ENCODE data around the gene LRRC32.

GRCh38 chr11:76658231-76658630 lies 12.3 kb downstream of the LRRC32 start:
- no peak for TF ChIP-seq CTCF (conservative IDR thresholded peaks at IDR 0.05; ENCODE audit: low read depth, low read length)
- no peak for TF ChIP-seq FOS (IDR thresholded peaks at IDR 0.05; ENCODE audit: low read depth, low read length)
- TF ChIP-seq RFX5 (IDR thresholded peaks at IDR 0.05; ENCODE audit: low read depth, low read length), result no peak
- TF ChIP-seq NFE2L2 (IDR thresholded peaks at IDR 0.05; ENCODE audit: low read depth, low read length), result no peak
- no peak for TF ChIP-seq ELK1 (IDR thresholded peaks at IDR 0.05; ENCODE audit: borderline replicate concordance, low read depth, low read length)
- no peak for TF ChIP-seq POLR2A (IDR thresholded peaks at IDR 0.05; ENCODE audit: low read depth, low read length)
- TF ChIP-seq RAD21 (IDR thresholded peaks at IDR 0.05; ENCODE audit: low read length), result no peak
- TF ChIP-seq, protein P1, sequence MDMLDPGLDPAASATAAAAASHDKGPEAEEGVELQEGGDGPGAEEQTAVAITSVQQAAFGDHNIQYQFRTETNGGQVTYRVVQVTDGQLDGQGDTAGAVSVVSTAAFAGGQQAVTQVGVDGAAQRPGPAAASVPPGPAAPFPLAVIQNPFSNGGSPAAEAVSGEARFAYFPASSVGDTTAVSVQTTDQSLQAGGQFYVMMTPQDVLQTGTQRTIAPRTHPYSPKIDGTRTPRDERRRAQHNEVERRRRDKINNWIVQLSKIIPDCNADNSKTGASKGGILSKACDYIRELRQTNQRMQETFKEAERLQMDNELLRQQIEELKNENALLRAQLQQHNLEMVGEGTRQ (IDR thresholded peaks at IDR 0.05; ENCODE audit: low read depth, low read length), result no peak
- no peak for TF ChIP-seq MAZ (IDR thresholded peaks at IDR 0.05; ENCODE audit: borderline replicate concordance, low read depth, low read length)
- TF ChIP-seq MXI1 (IDR thresholded peaks at IDR 0.05; ENCODE audit: borderline replicate concordance, low read depth, low read length), result no peak

Measured in IMR-90 (cell line).